ENCODE results near the gene SFXN5.

GRCh38 chr2:72971036-72971435 is 100.5 kb downstream of the SFXN5 start:
- TF ChIP-seq CTCF (IDR thresholded peaks at IDR 0.05) (no peak), REST (IDR thresholded peaks at IDR 0.05; ENCODE audit: insufficient read depth in 1 of 2, low read depth in 2 of 2, low read length in 1 of 2) (no peak), SIN3A (IDR thresholded peaks at IDR 0.05; ENCODE audit: borderline replicate concordance, insufficient read depth, low read depth, low read length) (no peak), POLR2AphosphoS5 (IDR thresholded peaks at IDR 0.05; ENCODE audit: low read depth, low read length) (no peak), TCF7L2 (IDR thresholded peaks at IDR 0.05; ENCODE audit: low read depth, low read length) (no peak)

All from Panc1 (cell line).